ACC112 (cell line): ENCODE results near the gene SCRN3.
"Not testable (repeated sequence)": the region's sequence is repeated elsewhere in the genome, so short reads cannot be mapped to it uniquely, and the experiment has no call there.

Source experiments
- H2AFZ ChIP-seq: fragments of 200-600 bp; sonication (generic); one replicate; pipeline ENCODE4 v1.6.0; 2017; ENCODE audit warnings: antibody characterized with exemption, low read length; ENCODE audit not compliant: unreplicated experiment
- H3K27ac ChIP-seq: fragments of 200-600 bp; sonication (generic); 2 replicates; pipeline ENCODE4 v1.5.1; 2014; ENCODE audit warnings: low read depth, mild to moderate bottlenecking, antibody characterized with exemption, low read length, moderate library complexity
- H3K27me3 ChIP-seq: fragments of 200-600 bp; sonication (generic); 2 replicates; pipeline ENCODE4 v1.6.1; 2014; ENCODE audit warnings: mild to moderate bottlenecking, antibody characterized with exemption, low read length, moderate library complexity, mixed read lengths; ENCODE audit not compliant: insufficient read depth
- H3K36me3 ChIP-seq: fragments of 200-600 bp; sonication (generic); 2 replicates; pipeline ENCODE4 v1.6.1; 2016; ENCODE audit warnings: mild to moderate bottlenecking, antibody characterized with exemption, low read length, moderate library complexity, mixed read lengths; ENCODE audit not compliant: insufficient read depth
- H3K4me1 ChIP-seq: fragments of 200-600 bp; sonication (generic); one replicate; pipeline ENCODE4 v1.6.1; 2016; ENCODE audit warnings: low read length, mixed read lengths; ENCODE audit not compliant: insufficient read depth, unreplicated experiment, control insufficient read depth
- H3K4me3 ChIP-seq: fragments of 200-600 bp; sonication (generic); 2 replicates; pipeline ENCODE4 v1.5.1; 2014; ENCODE audit warnings: mild to moderate bottlenecking, low read depth, low read length
- H3K79me2 ChIP-seq: fragments of 200-600 bp; sonication (generic); one replicate; pipeline ENCODE4 v1.6.0; 2016; ENCODE audit warnings: low read length; ENCODE audit not compliant: control insufficient read depth, unreplicated experiment, insufficient read depth

The SCRN3 gene

GRCh38 chr2:174400853-174401252, 5.3 kb downstream of the SCRN3 start:
- Histone ChIP-seq H3K4me3 (no peak overlapping the region), H2AFZ (no peak overlapping the region), H3K36me3 (0 out of 2 replicates have a peak, but pooled peaks cover 9% of the 10 kb centered on the region), H3K27me3 (no peaks in the 10 kb centered on the region), H3K4me1 (no peaks in the 10 kb centered on the region), H3K27ac (no peak overlapping the region), H3K79me2 (no peaks in the 10 kb centered on the region)

- 0 out of 2 replicates have a peak, but pooled peaks cover 9% of the 10 kb centered on the region for H3K36me3 ChIP-seq
- H3K27me3 ChIP-seq, result no peaks in the 10 kb centered on the region
- H3K4me3 ChIP-seq, result no peak overlapping the region
- H3K27ac ChIP-seq, result no peak overlapping the region
- H3K4me1 ChIP-seq, result no peaks in the 10 kb centered on the region
- H3K79me2 ChIP-seq, result no peaks in the 10 kb centered on the region
- H2AFZ ChIP-seq, result no peak overlapping the region
Measured at GRCh38 chr2:174403628-174404027, 8.1 kb downstream of the SCRN3 start.

DNA sequence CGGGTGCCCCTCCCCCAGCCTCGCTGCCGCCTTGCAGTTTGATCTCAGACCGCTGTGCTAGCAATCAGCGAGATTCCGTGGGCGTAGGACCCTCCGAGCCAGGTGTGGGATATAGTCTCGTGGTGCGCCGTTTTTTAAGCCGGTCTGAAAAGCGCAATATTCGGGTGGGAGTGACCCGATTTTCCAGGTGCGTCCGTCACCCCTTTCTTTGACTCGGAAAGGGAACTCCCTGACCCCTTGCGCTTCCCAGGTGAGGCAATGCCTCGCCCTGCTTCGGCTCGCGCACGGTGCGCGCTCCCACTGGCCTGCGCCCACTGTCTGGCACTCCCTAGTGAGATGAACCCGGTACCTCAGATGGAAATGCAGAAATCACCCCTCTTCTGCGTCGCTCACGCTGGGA, 14.5 kb downstream of the SCRN3 start:
- not testable (repeated sequence) for H3K79me2 ChIP-seq, H3K4me1 ChIP-seq, H3K27ac ChIP-seq, H3K36me3 ChIP-seq, H3K27me3 ChIP-seq, H3K4me3 ChIP-seq, H2AFZ ChIP-seq

GRCh38 chr2:174412256-174412655, 16.7 kb downstream of the SCRN3 start:
- Histone ChIP-seq H3K36me3 (no peaks in the 10 kb centered on the region), H3K27ac (no peak overlapping the region), H3K4me3 (no peak overlapping the region), H3K79me2 (no peaks in the 10 kb centered on the region), H3K4me1 (no peaks in the 10 kb centered on the region), H3K27me3 (no peaks in the 10 kb centered on the region), H2AFZ (no peak overlapping the region)

DNA sequence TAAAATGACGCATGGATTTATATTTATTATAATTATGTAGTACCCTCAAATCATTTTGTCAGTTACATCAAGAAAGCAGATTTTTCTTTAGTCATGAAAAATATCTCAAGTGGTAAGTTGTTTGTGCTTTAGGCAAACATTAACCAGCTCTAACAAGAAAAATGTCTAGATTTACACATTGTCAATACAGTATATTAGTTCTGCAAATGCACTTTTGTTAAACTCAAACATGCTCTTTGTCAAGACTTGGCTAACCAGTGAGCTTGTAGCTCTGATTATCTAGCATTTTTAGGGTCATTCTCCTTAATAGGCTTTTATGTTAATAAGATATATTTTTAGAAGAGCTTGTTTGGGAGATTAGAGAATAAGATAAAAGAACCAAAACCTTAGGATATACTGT, 32.7 kb downstream of the SCRN3 start:
- Histone ChIP-seq H2AFZ (no peak overlapping the region), H3K27ac (no peak overlapping the region), H3K27me3 (no peaks in the 10 kb centered on the region), H3K4me3 (no peak overlapping the region), H3K79me2 (no peaks in the 10 kb centered on the region), H3K4me1 (no peaks in the 10 kb centered on the region), H3K36me3 (no peaks in the 10 kb centered on the region)

DNA sequence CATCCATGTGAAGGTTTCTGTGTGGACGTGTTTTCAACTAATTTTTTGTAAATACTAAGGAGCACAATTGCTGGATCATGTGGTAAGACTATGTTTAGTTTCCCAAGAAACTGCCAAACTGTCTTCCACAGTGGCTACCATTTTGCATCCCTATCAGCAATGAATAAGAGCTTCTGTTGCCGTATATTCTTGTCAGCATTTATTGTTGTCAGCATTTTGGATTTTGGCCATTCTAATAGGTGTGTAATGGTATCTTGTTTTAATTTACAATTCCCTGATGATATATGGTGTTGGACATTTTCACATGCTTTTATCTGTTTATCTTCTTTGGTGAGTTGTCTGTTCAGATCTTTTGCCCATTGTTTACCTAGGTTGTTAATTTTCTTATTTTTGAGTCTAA, 34.5 kb downstream of the SCRN3 start:
- H3K4me1 ChIP-seq, result no peaks in the 10 kb centered on the region
- no peaks in the 10 kb centered on the region for H3K27me3 ChIP-seq
- no peaks in the 10 kb centered on the region for H3K79me2 ChIP-seq
- H2AFZ ChIP-seq, result no peak overlapping the region
- no peaks in the 10 kb centered on the region for H3K36me3 ChIP-seq
- no peak overlapping the region for H3K4me3 ChIP-seq
- no peak overlapping the region for H3K27ac ChIP-seq

GRCh38 chr2:174431902-174432301, 36.4 kb downstream of the SCRN3 start:
- Histone ChIP-seq H3K79me2 (no peaks in the 10 kb centered on the region), H2AFZ (no peak overlapping the region), H3K4me1 (no peaks in the 10 kb centered on the region), H3K27me3 (no peaks in the 10 kb centered on the region), H3K27ac (no peak overlapping the region), H3K4me3 (no peak overlapping the region), H3K36me3 (no peaks in the 10 kb centered on the region)

DNA sequence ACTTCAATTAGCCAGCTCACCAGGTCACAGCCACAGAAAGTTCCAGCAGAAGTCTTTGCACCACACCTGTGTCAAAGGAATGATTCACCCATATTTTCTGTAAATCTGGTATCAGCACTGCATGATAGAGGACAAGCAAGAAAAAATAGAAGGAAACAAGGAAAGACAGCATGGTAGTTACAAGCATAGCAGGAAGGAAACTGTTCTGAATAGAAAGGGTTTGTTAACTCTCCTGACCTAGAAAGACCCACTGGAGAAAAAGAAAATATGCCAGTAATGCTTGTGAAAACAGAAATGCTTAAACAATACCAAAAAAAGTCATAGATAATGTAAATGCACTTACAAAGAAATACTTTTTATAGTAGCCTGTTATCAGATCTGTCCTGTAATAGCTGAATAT, 40.8 kb downstream of the SCRN3 start:
- no peaks in the 10 kb centered on the region for H3K4me1 ChIP-seq

DNA sequence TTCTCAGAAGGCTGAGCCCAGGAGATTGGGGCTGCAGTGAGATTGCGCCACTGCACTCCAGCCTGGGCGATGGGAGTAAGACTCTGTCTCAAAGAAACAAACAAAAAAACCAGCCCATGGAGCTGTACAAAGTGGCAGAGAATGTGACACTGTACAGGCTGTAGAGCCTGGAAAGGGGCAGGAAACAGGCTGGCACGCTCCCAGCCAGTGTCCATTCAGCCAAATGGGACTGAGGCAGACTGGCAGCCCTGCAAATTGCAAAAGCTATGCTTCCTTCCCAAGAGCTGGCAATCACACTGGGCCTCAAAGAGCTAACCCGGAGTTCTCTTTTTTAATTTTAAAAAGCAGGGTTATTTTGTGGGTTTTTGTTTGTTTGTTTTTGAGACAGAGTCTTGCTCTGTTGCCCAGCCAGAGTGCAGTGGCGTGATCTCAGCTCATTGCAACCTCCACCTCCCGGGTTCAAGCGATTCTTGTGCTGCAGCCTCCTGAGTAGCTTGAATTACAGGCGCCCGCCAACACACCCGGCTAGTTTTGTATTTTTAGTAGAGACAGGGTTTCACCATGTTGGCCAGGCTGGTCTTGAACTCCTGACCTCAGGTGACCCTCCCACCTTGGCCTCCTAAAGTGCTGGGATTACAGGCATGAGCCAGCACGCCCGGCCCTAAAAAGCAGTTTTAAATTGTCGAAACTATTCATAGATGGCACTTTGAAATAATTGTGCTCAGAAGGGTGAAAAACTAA, 42.8 kb downstream of the SCRN3 start:
- H3K4me3 ChIP-seq, result no peak overlapping the region
- H2AFZ ChIP-seq, result no peak overlapping the region
- H3K79me2 ChIP-seq, result no peaks in the 10 kb centered on the region
- H3K27me3 ChIP-seq, result no peaks in the 10 kb centered on the region
- no peaks in the 10 kb centered on the region for H3K36me3 ChIP-seq
- H3K27ac ChIP-seq, result no peak overlapping the region
- peaks cover 11% of the 10 kb centered on the region for H3K4me1 ChIP-seq

More for the DNA sequence above, 40.8 kb downstream of the SCRN3 start:
- Histone ChIP-seq H2AFZ (no peak overlapping the region), H3K36me3 (no peaks in the 10 kb centered on the region), H3K27me3 (no peaks in the 10 kb centered on the region), H3K4me3 (no peak overlapping the region), H3K79me2 (no peaks in the 10 kb centered on the region), H3K27ac (no peak overlapping the region)

DNA sequence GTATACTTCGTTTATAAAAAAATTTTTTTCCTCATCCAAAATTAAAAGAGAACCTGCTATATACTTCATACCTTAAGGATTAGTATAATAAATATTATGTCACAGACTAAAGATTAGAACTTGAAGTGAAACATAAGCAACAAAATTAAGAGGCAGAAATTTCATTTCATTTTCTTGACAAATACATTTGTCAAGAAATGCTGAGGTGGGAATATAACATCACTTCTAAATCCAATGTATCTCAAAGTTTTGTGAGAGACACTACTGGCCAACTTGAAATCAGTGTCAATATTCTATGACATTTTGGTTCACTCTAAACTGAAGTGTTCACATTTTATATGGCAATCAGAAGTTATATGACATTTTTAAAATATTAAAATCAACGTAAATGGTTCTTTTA, 43.8 kb downstream of the SCRN3 start:
- Histone ChIP-seq H3K4me3 (no peak overlapping the region), H3K79me2 (no peaks in the 10 kb centered on the region), H3K36me3 (no peaks in the 10 kb centered on the region), H3K4me1 (peaks cover 11% of the 10 kb centered on the region), H3K27me3 (no peaks in the 10 kb centered on the region), H3K27ac (no peak overlapping the region), H2AFZ (no peak overlapping the region)

GRCh38 chr2:174439950-174440349, 44.4 kb downstream of the SCRN3 start:
- H3K36me3 ChIP-seq, result no peaks in the 10 kb centered on the region
- H3K27me3 ChIP-seq, result no peaks in the 10 kb centered on the region
- H3K27ac ChIP-seq, result no peak overlapping the region
- H3K79me2 ChIP-seq, result no peaks in the 10 kb centered on the region
- no peak overlapping the region for H3K4me3 ChIP-seq
- H2AFZ ChIP-seq, result no peak overlapping the region
- peaks cover 11% of the 10 kb centered on the region for H3K4me1 ChIP-seq
